CD4-positive, alpha-beta T cell treated with Interleukin-2 at 100 ng/mL for 4 hours (primary cell): Measurements from ENCODE around the gene CACNA1I.
"Not testable (repeated sequence)": the region's sequence is repeated elsewhere in the genome, so short reads cannot be mapped to it uniquely, and the experiment has no call there.

Experiments used
- DNase-seq: peaks from one replicate; pipeline ENCODE4 v3.0.0-alpha.2; 2020; ENCODE audit warnings: low spot score

CACNA1I gene

DNA sequence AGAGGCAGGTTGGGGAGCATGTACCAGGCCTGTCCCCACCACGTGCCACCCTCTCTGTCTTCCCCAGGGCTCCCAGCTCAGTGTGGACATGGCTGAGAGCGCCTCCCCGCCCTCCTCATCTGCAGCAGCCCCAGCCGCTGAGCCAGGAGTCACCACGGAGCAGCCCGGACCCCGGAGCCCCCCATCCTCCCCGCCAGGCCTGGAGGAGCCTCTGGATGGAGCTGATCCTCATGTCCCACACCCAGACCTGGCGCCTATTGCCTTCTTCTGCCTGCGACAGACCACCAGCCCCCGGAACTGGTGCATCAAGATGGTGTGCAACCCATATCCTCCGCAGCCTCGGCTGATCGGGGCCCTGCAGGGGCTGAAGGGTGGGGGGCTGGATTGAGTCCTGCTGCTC is at the start of gene CACNA1I:
TSS of gene CACNA1I (plus strand) at position 89 of the 400 bp plus-strand sequence. CDS start at position 89, 0 bp downstream.
- no peak for DNase-seq

- DNase-seq = peak; percentile 72
Measured at GRCh38 chr22:39521106-39521885, 49.3 kb upstream of the CACNA1I start.

DNA sequence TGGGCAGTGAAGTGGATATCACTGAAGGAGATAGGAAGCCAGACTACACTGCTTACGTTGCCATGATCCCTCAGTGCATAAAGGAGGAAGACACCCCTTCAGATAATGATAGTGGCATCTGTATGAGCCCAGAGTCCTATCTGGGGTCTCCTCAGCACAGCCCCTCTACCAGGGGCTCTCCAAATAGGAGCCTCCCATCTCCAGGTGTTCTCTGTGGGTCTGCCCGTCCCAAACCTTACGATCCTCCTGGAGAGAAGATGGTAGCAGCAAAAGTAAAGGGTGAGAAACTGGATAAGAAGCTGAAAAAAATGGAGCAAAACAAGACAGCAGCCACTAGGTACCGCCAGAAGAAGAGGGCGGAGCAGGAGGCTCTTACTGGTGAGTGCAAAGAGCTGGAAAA is 48.5 kb upstream of the CACNA1I start:
- DNase-seq = not testable (repeated sequence)

GRCh38 chr22:39522567-39523300 is 47.8 kb upstream of the CACNA1I start:
- DNase-seq = peak; percentile 27

- no peak for DNase-seq
Measured at GRCh38 chr22:39524089-39524752, 46.3 kb upstream of the CACNA1I start.

DNA sequence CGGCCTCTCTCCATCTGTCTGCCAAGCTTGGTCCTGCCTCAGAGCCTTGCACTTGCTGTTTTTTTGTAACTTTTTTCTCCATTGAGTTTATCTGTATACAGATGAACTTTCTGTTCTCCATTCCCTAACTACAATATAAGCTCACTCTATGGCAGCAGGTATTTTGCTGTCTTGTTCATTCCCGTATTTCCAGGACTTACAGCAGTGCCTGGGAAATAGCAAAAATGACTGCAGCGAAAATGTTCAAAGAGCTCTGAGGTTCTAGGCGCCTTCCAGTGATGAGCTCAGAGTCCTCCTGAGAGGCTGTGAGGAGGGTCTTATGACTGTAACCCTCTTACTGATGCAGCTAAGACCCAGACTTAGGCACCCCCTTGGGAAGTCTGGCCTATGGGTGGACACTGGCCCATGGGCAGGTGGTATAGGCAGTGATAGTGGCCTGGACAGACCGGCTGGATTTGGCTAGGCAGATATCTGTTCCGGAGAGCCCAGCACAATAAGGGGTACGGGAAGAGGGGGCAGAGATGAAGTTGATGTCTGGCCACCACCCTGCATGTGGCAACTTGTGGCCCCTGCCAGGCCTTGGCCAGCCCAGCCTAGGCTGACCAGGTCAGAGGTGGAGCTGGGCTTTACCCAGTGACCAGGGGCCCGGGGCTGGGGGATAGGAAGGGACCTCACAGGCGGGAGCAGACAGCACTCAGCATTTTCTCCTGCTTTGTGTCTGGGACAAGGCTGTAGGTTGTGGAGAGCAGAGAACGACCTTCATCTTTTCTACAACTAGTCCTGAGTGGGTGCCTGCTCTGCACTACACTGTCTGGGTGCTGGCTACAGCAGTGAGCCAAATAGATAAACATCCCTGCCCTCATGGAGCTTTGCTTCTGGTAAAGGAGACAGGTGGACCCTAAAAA is 45.5 kb upstream of the CACNA1I start:
- DNase-seq = no peak

DNA sequence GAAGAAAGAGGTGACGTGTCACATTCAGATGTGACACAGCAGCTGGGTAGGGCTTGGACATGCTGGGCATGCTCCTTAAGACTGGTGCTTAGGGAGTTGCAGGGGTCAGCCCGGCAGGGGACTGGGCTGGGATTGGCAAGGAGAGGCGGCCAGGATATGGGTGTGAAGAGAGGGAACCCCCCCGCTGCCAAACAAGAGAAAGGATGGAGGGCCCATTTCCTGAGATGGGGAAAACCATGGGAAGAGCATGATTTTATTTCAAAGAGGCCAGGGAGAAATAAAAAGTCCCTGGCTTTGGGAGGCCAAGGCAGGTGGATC is 44.9 kb upstream of the CACNA1I start:
- no peak for DNase-seq

- DNase-seq = peak; percentile 22
Measured at GRCh38 chr22:39526736-39527171, 43.8 kb upstream of the CACNA1I start.

DNA sequence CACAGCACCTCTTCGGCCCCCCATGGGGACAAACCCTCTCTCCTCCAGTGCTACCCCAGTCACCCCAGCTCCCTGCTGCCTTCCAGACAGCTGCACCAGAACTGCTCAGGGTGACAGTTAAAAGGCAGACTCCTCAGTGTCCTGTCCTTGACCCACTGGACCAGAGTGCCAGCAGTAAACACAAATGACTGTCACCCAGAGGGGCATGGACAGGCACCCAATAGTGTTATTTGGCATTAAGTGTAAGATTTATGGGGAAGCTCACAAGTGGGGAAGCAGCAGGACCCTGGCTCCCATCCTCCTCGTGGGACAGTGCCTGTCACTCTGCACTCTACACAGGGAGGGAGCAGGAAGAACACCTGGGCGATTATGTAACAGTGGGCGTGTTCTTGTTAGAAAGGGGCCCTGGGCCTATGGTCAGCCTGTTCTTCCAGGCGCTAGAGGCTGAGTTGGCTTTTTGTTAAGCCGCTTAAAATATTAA is 43.0 kb upstream of the CACNA1I start:
- no peak for DNase-seq

GRCh38 chr22:39528080-39528661 is 42.4 kb upstream of the CACNA1I start:
- no peak for DNase-seq

- peak; percentile 92 for DNase-seq
Measured at GRCh38 chr22:39528681-39529486, 41.7 kb upstream of the CACNA1I start.

GRCh38 chr22:39529487-39529851 is 41.1 kb upstream of the CACNA1I start:
- no peak for DNase-seq

DNA sequence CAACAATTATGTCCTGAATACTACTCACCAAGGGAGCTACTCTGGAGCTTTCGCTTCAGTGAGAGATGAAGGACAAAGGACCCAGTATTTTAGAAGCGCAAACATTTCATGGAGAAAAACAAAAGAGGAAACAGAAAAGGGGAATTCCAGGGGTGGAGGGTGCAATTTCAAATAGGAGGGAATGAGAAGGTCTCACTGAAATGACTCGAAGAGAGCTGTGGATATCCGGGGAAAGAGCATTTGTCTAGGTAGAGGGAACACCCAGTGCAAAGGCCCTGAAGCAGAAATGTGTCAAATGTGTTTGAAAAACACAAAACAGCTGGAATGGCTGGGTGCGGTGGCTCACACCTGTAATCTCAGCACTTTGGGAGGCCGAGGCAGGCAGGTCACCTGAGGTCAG is 40.4 kb upstream of the CACNA1I start:
- DNase-seq = no peak

DNA sequence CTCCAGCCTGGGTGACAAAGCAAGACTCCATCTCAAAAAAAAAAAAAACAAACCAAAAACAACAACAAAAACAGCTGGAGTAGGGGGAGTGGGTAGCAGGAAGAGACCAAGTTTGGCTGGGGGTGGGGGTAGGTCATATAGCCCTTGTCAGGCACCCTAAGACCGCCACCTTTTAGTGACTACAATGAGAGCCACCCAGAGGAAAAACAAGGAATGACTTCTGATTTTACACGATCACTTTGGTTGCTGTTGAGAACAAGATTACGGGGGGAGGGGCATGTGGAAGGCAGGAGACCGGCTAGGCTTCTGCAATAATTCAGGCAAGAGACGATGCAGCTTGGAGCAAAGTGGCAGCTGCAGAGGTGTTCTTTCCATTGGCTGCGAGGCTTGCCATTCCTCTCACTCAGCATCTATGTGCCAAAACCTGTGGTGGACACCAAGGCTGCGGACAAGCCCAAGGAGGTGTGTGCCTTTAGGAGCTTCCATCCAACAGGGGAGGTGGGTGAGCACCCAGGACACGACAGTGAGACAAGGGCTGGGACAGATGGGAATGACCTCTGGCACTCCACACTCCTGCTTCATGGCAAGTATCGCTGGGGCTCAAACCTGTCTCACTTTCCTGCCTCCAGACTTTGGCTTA is 39.7 kb upstream of the CACNA1I start:
- peak; percentile 24 for DNase-seq

DNA sequence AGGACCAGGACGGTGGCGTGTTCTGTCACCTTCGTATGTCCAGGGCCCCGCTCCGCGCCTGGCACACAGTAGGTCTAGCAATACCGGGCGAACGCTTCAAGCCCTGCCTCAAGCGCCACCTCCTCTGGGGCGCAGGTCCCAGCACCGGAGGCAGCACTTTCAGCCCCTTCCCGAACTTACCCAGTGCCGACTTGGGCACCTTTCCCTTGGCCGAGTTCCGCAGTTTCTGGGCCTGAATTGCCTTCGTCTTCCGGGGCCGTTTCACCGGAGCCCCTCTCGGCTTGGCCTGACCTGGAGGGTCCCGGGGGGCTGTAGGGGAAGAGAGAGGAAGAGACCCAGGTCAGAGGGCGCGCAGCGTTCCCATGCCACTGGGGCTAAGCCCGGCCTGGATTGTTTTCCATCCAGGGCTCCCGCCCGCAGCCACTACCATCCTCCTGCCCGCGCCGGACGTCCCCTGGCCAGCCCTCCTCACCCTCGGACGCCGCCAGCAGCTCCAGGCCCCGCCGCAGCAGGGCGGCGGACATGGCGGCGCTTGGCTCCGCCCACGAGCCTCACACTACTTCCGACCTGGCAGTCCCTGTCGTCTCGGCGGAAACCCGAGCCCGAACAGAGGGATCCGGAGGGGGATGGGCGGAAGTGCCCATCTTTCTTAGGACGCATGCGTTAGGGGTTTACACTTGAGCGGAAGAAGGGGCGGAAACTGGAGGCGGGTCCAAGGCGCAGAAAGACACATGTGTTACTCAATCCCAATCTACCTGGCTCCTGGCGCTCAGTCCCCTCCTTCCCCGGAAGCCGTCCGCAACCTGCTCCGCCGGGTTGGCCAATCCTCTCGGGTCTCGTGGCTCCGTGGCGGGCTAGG is 38.1 kb upstream of the CACNA1I start, which contains the start of gene RPS19BP1:
TSS of gene RPS19BP1 (minus strand) at position 534 of the 859 bp plus-strand sequence. CDS start at position 524, 10 bp downstream.
- peak; percentile 100 for DNase-seq

GRCh38 chr22:39534092-39534506 is 36.5 kb upstream of the CACNA1I start:
- DNase-seq = no peak

DNA sequence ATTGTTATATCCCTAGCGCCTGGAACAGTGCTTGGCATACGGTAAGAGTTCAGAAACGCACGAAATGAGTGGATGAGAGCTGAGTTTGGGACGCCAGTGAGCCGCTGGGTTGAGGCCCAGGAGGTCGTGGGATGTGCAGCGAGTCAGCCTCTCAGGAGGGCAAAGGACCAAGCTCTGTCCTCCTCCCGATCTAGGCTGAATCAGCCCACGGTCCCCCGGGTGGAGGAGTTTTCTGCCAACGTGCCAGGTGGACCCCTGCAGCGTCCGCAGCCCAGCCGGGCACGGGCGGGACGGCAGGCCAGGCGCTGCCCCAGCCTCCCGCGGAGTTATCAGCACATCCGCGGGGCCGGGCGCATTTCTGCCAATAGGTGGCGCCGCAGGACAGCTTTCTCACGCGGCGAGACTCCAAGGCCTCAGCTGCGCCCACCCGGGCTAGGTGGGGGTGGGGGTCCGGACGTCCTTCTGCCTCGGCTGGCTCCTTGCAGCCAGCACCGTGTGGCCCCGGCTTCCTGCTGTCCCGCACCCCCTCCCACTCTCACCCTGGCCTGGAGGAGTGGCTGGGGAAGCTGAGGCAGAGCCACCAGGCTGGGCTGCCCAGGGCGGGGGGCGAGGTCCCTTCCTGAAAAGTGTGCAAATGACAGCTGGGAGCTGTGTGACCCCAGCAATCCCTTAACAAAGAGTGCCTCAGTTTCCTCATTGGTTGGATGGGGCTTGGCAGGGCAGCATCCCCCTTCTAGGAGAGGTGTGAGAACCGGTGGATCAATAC is 35.8 kb upstream of the CACNA1I start:
- DNase-seq = peak; percentile 76

- DNase-seq = no peak
Measured at GRCh38 chr22:39535357-39535725, 35.2 kb upstream of the CACNA1I start.
